GM06990 (cell line): ENCODE results near the gene ADAM22.

Experiments used
- DNase-seq: peaks from one replicate; pipeline ENCODE4 v3.0.0-alpha.2; 2011; ENCODE audit not compliant: insufficient read length; ENCODE audit errors: extremely low read depth
- H3K27me3 ChIP-seq: replicated peaks from 2 replicates; pipeline ENCODE4 v1.6.0; 2011; ENCODE audit warnings: low read length; ENCODE audit not compliant: control insufficient read depth, insufficient read depth
- H3K36me3 ChIP-seq: 2 replicates; pipeline ENCODE4 v1.5.1; 2011; ENCODE audit warnings: low read length; ENCODE audit not compliant: control insufficient read depth, insufficient read depth
- H3K4me3 ChIP-seq: replicated peaks from 2 replicates; pipeline ENCODE4 v1.5.1; 2011; ENCODE audit warnings: low read depth, mild to moderate bottlenecking, control low read depth, low read length
- TF ChIP-seq, protein P1 (sequence below): IDR thresholded peaks from 2 replicates; pipeline ENCODE4 v1.5.1; 2011; ENCODE audit warnings: low read length, control low read depth, mild to moderate bottlenecking, inconsistent platforms; ENCODE audit not compliant: insufficient read depth, poor library complexity, severe bottlenecking

ADAM22 gene

GRCh38 chr7:88214456-88214855, 280.4 kb downstream of the ADAM22 start:
- peaks cover 14% of the 10 kb centered on the region for H3K36me3 ChIP-seq
- H3K27me3 ChIP-seq = no peaks in the 10 kb centered on the region
- DNase-seq = no peak
- H3K4me3 ChIP-seq = no peak overlapping the region
- TF ChIP-seq, protein P1, sequence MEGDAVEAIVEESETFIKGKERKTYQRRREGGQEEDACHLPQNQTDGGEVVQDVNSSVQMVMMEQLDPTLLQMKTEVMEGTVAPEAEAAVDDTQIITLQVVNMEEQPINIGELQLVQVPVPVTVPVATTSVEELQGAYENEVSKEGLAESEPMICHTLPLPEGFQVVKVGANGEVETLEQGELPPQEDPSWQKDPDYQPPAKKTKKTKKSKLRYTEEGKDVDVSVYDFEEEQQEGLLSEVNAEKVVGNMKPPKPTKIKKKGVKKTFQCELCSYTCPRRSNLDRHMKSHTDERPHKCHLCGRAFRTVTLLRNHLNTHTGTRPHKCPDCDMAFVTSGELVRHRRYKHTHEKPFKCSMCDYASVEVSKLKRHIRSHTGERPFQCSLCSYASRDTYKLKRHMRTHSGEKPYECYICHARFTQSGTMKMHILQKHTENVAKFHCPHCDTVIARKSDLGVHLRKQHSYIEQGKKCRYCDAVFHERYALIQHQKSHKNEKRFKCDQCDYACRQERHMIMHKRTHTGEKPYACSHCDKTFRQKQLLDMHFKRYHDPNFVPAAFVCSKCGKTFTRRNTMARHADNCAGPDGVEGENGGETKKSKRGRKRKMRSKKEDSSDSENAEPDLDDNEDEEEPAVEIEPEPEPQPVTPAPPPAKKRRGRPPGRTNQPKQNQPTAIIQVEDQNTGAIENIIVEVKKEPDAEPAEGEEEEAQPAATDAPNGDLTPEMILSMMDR = no peak

DNA sequence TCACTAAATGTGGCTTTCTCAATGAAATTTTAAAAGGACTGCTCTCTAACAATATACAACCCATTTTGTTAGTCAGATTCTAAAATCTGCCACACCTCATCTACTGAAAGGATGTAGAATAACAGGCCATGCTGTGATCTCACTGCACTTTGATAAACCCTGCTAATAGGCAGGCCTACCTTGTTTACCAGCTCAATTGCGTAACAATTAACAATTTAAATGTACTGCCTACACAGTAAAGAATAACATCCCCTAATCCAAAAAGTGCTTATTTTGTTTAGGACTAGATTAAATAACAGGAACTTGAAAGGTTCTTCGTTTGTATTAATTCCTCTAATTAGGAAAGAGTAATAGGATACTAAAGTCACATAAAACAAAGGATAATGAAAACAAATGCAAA, 281.2 kb downstream of the ADAM22 start:
- H3K4me3 ChIP-seq = no peak overlapping the region
- DNase-seq = no peak
- peaks cover 10% of the 10 kb centered on the region for H3K36me3 ChIP-seq
- H3K27me3 ChIP-seq = no peaks in the 10 kb centered on the region
- TF ChIP-seq, protein P1 = no peak

DNA sequence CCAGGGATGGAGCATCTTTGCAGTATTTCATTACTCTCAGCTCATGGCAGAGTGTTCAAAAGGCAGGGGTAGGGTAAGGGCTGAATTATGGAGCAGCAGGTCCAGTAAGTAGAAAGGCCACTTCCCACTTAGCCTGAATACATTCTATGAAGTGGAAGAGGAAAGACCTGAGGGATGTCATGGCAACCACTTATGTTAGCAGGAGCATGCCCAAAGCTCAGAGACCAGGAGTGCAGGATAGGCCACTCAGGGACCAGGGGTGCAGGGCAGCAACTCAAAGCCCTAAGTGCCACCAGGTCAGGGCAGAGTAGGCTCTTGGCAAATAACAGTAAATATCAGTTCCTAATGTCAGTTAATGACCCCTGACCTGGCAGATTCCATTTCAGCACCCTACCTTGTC, 282.2 kb downstream of the ADAM22 start:
- TF ChIP-seq, protein P1 = no peak
- H3K27me3 ChIP-seq = no peaks in the 10 kb centered on the region
- no peak overlapping the region for H3K4me3 ChIP-seq
- H3K36me3 ChIP-seq = peaks cover 10% of the 10 kb centered on the region
- no peak for DNase-seq

GRCh38 chr7:88217675-88218428, 283.8 kb downstream of the ADAM22 start:
- TF ChIP-seq, protein P1 = no peak
- no peaks in the 10 kb centered on the region for H3K27me3 ChIP-seq
- H3K4me3 ChIP-seq = peak overlapping the region; percentile 94
- peak; percentile 71 for DNase-seq
- H3K36me3 ChIP-seq = peaks cover 10% of the 10 kb centered on the region

GRCh38 chr7:88218429-88218745, 284.3 kb downstream of the ADAM22 start:
- no peak for DNase-seq
- Histone ChIP-seq H3K4me3 (peak overlapping the region; percentile 94), H3K27me3 (no peaks in the 10 kb centered on the region), H3K36me3 (peaks cover 10% of the 10 kb centered on the region)
- TF ChIP-seq, protein P1 = no peak
